WTC11 (cell line): ENCODE measurements around the gene SLC30A9. TPM values are rescaled to one million over a fixed set of nuclear protein-coding genes. Genes with fewer than 3 reads are reported as not detected.

Experiments
- ATAC-seq: fragments of 200-7000 bp; cut with Tn5 transposase; 2 replicates; pipeline ENCODE4 v1.10.0; 2021; ENCODE audit warnings: mild to moderate bottlenecking, moderate library complexity
- CTCF ChIA-PET: fragments of 300-600 bp; sonication (Branson Sonifier 250); formaldehyde crosslinking; loops from one replicate; lab custom pipeline; 2021; ENCODE audit warnings: antibody characterized with exemption; lab: Charles Lee
- POLR2A ChIA-PET: fragments of 350-600 bp; sonication (Branson Sonifier 250); formaldehyde crosslinking; loops from one replicate; lab custom pipeline; 2021; ENCODE audit warnings: antibody characterized with exemption; lab: Charles Lee
- DNase-seq: peaks from one replicate; pipeline ENCODE4 v3.0.0; 2021; ENCODE audit warnings: low spot score
- H3K27ac Mint-ChIP-seq: 2 replicates; pipeline ENCODE4 v1.8.0; 2021; ENCODE audit warnings: mixed read lengths
- H3K27me3 Mint-ChIP-seq: 2 replicates; pipeline ENCODE4 v1.8.0; 2021; ENCODE audit warnings: low read depth, mild to moderate bottlenecking, moderate library complexity, mixed read lengths
- H3K36me3 Mint-ChIP-seq: 2 replicates; pipeline ENCODE4 v1.8.0; 2021; ENCODE audit warnings: mixed read lengths
- H3K4me1 Mint-ChIP-seq: 2 replicates; pipeline ENCODE4 v1.8.0; 2022; ENCODE audit warnings: mixed read lengths
- H3K4me3 Mint-ChIP-seq: 2 replicates; pipeline ENCODE4 v1.8.0; 2021; ENCODE audit warnings: mild to moderate bottlenecking, moderate library complexity, mixed read lengths
- H3K9me3 Mint-ChIP-seq: 2 replicates; pipeline ENCODE4 v1.8.0; 2021; ENCODE audit warnings: mixed read lengths
- ATF1 ChIP-seq: sonication (generic); formaldehyde crosslinking; IDR thresholded peaks from 2 replicates; pipeline ENCODE4 v1.8.1; 2023; ENCODE audit warnings: mild to moderate bottlenecking, moderate library complexity, missing genetic modification reagents
- CREM ChIP-seq: sonication (generic); formaldehyde crosslinking; IDR thresholded peaks from 2 replicates; pipeline ENCODE4 v1.8.1; 2022; ENCODE audit warnings: mild to moderate bottlenecking, missing genetic modification reagents, moderate library complexity
- ELF4 ChIP-seq: sonication (generic); formaldehyde crosslinking; IDR thresholded peaks from 2 replicates; pipeline ENCODE4 v1.8.1; 2022; ENCODE audit warnings: low read depth, mild to moderate bottlenecking, moderate library complexity, missing genetic modification reagents
- ESRRA ChIP-seq: sonication (generic); formaldehyde crosslinking; IDR thresholded peaks from 2 replicates; pipeline ENCODE4 v1.8.1; 2022; ENCODE audit warnings: mild to moderate bottlenecking, missing genetic modification reagents, borderline replicate concordance
- GTF2I ChIP-seq: fragments of 250-450 bp; sonication (Bioruptor Pico); conservative IDR thresholded peaks from 2 replicates; pipeline ENCODE4 v1.4.0; 2021; ENCODE audit warnings: mild to moderate bottlenecking
- HMGA2 ChIP-seq: fragments of 250-450 bp; sonication (Bioruptor Pico); IDR thresholded peaks from 2 replicates; pipeline ENCODE4 v1.4.0; 2021; ENCODE audit warnings: mild to moderate bottlenecking, moderate library complexity
- JAZF1 ChIP-seq: fragments of 250-450 bp; sonication (Bioruptor Pico); IDR thresholded peaks from 2 replicates; pipeline ENCODE4 v1.9.0; 2021; ENCODE audit warnings: moderate library complexity, mild to moderate bottlenecking, inconsistent platforms
- MXD4 ChIP-seq: fragments of 250-450 bp; sonication (Bioruptor Pico); IDR thresholded peaks from 2 replicates; pipeline ENCODE4 v1.8.0; 2021; ENCODE audit warnings: mild to moderate bottlenecking, moderate library complexity, borderline replicate concordance
- NFATC4 ChIP-seq: fragments of 250-450 bp; sonication (Bioruptor Pico); IDR thresholded peaks from 2 replicates; pipeline ENCODE4 v1.9.0; 2021; ENCODE audit warnings: mild to moderate bottlenecking
- NR1H2 ChIP-seq: sonication (generic); formaldehyde crosslinking; IDR thresholded peaks from 2 replicates; pipeline ENCODE4 v1.9.0; 2021; ENCODE audit warnings: mild to moderate bottlenecking, moderate library complexity, missing genetic modification reagents
- RELA ChIP-seq: sonication (generic); formaldehyde crosslinking; IDR thresholded peaks from 2 replicates; pipeline ENCODE4 v1.8.1; 2022; ENCODE audit warnings: missing genetic modification reagents, mild to moderate bottlenecking, borderline replicate concordance
- RORB ChIP-seq: fragments of 250-450 bp; sonication (Bioruptor Pico); IDR thresholded peaks from 2 replicates; pipeline ENCODE4 v1.9.0; 2021; ENCODE audit warnings: mild to moderate bottlenecking
- SMAD4 ChIP-seq: sonication (generic); formaldehyde crosslinking; IDR thresholded peaks from 2 replicates; pipeline ENCODE4 v1.8.0; 2022; ENCODE audit warnings: mild to moderate bottlenecking, missing genetic modification reagents
- TCF7 ChIP-seq: sonication (generic); formaldehyde crosslinking; IDR thresholded peaks from 2 replicates; pipeline ENCODE4 v1.8.0; 2022; ENCODE audit warnings: mild to moderate bottlenecking, low read depth, missing genetic modification reagents, moderate library complexity
- TEAD1 ChIP-seq: sonication (generic); formaldehyde crosslinking; IDR thresholded peaks from 2 replicates; pipeline ENCODE4 v1.8.0; 2022; ENCODE audit warnings: mild to moderate bottlenecking, missing genetic modification reagents
- TEAD4 ChIP-seq: sonication (generic); formaldehyde crosslinking; IDR thresholded peaks from 2 replicates; pipeline ENCODE4 v1.8.0; 2022; ENCODE audit warnings: mild to moderate bottlenecking, missing genetic modification reagents
- TP53 ChIP-seq: sonication (generic); formaldehyde crosslinking; IDR thresholded peaks from 2 replicates; pipeline ENCODE4 v1.8.1; 2023; ENCODE audit warnings: mild to moderate bottlenecking, missing genetic modification reagents
- ZNF121 ChIP-seq: sonication (generic); formaldehyde crosslinking; IDR thresholded peaks from 2 replicates; pipeline ENCODE4 v1.8.0; 2023; ENCODE audit warnings: missing genetic modification reagents
- ZNF232 ChIP-seq: sonication (generic); formaldehyde crosslinking; IDR thresholded peaks from 2 replicates; pipeline ENCODE4 v1.8.0; 2022; ENCODE audit warnings: mild to moderate bottlenecking, missing genetic modification reagents
- ZNF263 ChIP-seq: sonication (generic); formaldehyde crosslinking; IDR thresholded peaks from 2 replicates; pipeline ENCODE4 v1.8.1; 2022; ENCODE audit warnings: low read depth, mild to moderate bottlenecking, moderate library complexity, missing genetic modification reagents
- total RNA-seq: library from RNA; stranded (reverse); gene quantifications from 3 replicates; pipeline ENCODE4 v1.2.3, GENCODE V29; 2021
- TF ChIP-seq, protein P1 (sequence below): sonication (generic); formaldehyde crosslinking; IDR thresholded peaks from 2 replicates; pipeline ENCODE4 v1.8.1; 2023; ENCODE audit warnings: mild to moderate bottlenecking, missing genetic modification reagents, moderate library complexity
- TF ChIP-seq, protein P2 (sequence below): fragments of 250-450 bp; sonication (Bioruptor Pico); IDR thresholded peaks from 2 replicates; pipeline ENCODE4 v1.9.0; 2021; ENCODE audit warnings: mild to moderate bottlenecking
- TF ChIP-seq, protein P3 (sequence below): fragments of 250-450 bp; sonication (Bioruptor Pico); IDR thresholded peaks from 2 replicates; pipeline ENCODE4 v1.8.0; 2021; ENCODE audit warnings: mild to moderate bottlenecking
- TF ChIP-seq, protein P4 (sequence below): sonication (generic); formaldehyde crosslinking; IDR thresholded peaks from 2 replicates; pipeline ENCODE4 v1.8.0; 2022; ENCODE audit warnings: mild to moderate bottlenecking, missing genetic modification reagents
- TF ChIP-seq, protein P5 (sequence below): sonication (generic); formaldehyde crosslinking; conservative IDR thresholded peaks from 2 replicates; pipeline ENCODE4 v1.8.1; 2022; ENCODE audit warnings: mild to moderate bottlenecking, missing genetic modification reagents
- TF ChIP-seq, protein P6 (sequence below): sonication (generic); formaldehyde crosslinking; IDR thresholded peaks from 2 replicates; pipeline ENCODE4 v1.8.0; 2022; ENCODE audit warnings: mild to moderate bottlenecking, missing genetic modification reagents
- TF ChIP-seq, protein P7 (sequence below): sonication (generic); formaldehyde crosslinking; IDR thresholded peaks from 2 replicates; pipeline ENCODE4 v1.8.1; 2022; ENCODE audit warnings: mild to moderate bottlenecking, missing genetic modification reagents, moderate library complexity, borderline replicate concordance

The SLC30A9 gene
- total RNA-seq, 1 experiment from 2014 or later = 70.1 TPM

DNA sequence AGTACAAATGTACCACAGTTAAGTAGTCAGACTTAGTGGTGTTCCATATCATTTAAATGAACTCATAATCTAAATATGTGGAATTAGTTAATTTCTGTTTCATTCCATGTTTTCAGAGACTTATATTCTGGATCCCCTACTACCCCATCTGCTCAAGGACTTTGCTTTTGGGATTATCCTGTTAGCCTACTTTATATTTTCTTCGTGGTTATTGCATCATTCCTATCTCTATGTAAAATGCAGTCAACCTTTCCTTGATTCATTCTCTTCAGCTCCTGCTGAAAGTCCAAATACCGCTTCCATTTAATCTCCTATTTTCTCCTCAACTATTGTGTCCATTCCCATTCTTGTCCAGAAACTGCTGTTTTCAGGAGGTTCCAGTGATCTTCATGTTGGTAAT lies 25.1 kb downstream of the SLC30A9 start (continued):
- TF ChIP-seq, protein P1, sequence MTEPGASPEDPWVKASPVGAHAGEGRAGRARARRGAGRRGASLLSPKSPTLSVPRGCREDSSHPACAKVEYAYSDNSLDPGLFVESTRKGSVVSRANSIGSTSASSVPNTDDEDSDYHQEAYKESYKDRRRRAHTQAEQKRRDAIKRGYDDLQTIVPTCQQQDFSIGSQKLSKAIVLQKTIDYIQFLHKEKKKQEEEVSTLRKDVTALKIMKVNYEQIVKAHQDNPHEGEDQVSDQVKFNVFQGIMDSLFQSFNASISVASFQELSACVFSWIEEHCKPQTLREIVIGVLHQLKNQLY = no peak
- no peak for TF ChIP-seq TEAD4 (CRISPR knock-in tag)
- TF ChIP-seq SMAD4 (CRISPR knock-in tag) = no peak
- TF ChIP-seq, all 79 proteins: peak for 0

DNA sequence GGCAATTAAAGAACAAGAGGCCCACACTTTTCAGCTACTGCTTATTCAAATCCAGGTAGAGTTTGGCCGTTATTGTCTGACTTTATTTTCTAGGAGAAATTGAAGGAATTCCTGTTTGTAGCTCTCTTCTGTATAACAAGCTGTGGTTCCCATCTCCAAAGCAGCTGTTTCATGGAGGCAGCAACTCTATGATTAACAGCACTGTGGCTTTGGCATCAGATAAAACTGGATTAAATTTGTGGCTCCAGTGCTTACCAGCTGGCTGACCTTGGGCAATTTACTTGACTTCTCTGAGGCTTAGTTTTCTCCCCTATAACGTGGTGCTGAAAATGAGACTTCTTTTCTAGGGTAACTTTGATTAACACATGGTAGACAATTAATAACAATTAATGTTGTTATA lies 28.1 kb downstream of the SLC30A9 start:
- POLR2A ChIA-PET = no interaction called here
- no peaks in the 10 kb centered on the region for H3K9me3 Mint-ChIP-seq
- H3K4me3 Mint-ChIP-seq = no peak overlapping the region
- TF ChIP-seq TEAD1 (no peak), JAZF1 (no peak), MXD4 (CRISPR knock-in tag) (no peak), TCF7 (CRISPR knock-in tag) (no peak), ATF1 (no peak), RORB (no peak), GTF2I (CRISPR knock-in tag) (no peak), RELA (CRISPR knock-in tag) (no peak), ZNF232 (CRISPR knock-in tag) (no peak), ESRRA (CRISPR knock-in tag) (no peak)
- TF ChIP-seq, protein P2, sequence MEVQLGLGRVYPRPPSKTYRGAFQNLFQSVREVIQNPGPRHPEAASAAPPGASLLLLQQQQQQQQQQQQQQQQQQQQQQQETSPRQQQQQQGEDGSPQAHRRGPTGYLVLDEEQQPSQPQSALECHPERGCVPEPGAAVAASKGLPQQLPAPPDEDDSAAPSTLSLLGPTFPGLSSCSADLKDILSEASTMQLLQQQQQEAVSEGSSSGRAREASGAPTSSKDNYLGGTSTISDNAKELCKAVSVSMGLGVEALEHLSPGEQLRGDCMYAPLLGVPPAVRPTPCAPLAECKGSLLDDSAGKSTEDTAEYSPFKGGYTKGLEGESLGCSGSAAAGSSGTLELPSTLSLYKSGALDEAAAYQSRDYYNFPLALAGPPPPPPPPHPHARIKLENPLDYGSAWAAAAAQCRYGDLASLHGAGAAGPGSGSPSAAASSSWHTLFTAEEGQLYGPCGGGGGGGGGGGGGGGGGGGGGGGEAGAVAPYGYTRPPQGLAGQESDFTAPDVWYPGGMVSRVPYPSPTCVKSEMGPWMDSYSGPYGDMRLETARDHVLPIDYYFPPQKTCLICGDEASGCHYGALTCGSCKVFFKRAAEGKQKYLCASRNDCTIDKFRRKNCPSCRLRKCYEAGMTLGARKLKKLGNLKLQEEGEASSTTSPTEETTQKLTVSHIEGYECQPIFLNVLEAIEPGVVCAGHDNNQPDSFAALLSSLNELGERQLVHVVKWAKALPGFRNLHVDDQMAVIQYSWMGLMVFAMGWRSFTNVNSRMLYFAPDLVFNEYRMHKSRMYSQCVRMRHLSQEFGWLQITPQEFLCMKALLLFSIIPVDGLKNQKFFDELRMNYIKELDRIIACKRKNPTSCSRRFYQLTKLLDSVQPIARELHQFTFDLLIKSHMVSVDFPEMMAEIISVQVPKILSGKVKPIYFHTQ (CRISPR knock-in tag) = no peak
- TF ChIP-seq, protein P3, sequence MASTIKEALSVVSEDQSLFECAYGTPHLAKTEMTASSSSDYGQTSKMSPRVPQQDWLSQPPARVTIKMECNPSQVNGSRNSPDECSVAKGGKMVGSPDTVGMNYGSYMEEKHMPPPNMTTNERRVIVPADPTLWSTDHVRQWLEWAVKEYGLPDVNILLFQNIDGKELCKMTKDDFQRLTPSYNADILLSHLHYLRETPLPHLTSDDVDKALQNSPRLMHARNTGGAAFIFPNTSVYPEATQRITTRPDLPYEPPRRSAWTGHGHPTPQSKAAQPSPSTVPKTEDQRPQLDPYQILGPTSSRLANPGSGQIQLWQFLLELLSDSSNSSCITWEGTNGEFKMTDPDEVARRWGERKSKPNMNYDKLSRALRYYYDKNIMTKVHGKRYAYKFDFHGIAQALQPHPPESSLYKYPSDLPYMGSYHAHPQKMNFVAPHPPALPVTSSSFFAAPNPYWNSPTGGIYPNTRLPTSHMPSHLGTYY = no peak
- TF ChIP-seq, protein P4, sequence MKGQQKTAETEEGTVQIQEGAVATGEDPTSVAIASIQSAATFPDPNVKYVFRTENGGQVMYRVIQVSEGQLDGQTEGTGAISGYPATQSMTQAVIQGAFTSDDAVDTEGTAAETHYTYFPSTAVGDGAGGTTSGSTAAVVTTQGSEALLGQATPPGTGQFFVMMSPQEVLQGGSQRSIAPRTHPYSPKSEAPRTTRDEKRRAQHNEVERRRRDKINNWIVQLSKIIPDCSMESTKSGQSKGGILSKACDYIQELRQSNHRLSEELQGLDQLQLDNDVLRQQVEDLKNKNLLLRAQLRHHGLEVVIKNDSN (CRISPR knock-in tag) = no peak
- TF ChIP-seq, protein P5, sequence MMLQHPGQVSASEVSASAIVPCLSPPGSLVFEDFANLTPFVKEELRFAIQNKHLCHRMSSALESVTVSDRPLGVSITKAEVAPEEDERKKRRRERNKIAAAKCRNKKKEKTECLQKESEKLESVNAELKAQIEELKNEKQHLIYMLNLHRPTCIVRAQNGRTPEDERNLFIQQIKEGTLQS (CRISPR knock-in tag) = no peak
- TF ChIP-seq, protein P6, sequence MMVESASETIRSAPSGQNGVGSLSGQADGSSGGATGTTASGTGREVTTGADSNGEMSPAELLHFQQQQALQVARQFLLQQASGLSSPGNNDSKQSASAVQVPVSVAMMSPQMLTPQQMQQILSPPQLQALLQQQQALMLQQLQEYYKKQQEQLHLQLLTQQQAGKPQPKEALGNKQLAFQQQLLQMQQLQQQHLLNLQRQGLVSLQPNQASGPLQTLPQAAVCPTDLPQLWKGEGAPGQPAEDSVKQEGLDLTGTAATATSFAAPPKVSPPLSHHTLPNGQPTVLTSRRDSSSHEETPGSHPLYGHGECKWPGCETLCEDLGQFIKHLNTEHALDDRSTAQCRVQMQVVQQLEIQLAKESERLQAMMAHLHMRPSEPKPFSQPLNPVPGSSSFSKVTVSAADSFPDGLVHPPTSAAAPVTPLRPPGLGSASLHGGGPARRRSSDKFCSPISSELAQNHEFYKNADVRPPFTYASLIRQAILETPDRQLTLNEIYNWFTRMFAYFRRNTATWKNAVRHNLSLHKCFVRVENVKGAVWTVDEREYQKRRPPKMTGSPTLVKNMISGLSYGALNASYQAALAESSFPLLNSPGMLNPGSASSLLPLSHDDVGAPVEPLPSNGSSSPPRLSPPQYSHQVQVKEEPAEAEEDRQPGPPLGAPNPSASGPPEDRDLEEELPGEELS = no peak
- peaks cover 16% of the 10 kb centered on the region for H3K36me3 Mint-ChIP-seq
- CTCF ChIA-PET = no interaction called here
- H3K27ac Mint-ChIP-seq = no peak overlapping the region
- no peak for ATAC-seq
- no peaks in the 10 kb centered on the region for H3K4me1 Mint-ChIP-seq
- no peaks in the 10 kb centered on the region for H3K27me3 Mint-ChIP-seq
- no peak for DNase-seq

DNA sequence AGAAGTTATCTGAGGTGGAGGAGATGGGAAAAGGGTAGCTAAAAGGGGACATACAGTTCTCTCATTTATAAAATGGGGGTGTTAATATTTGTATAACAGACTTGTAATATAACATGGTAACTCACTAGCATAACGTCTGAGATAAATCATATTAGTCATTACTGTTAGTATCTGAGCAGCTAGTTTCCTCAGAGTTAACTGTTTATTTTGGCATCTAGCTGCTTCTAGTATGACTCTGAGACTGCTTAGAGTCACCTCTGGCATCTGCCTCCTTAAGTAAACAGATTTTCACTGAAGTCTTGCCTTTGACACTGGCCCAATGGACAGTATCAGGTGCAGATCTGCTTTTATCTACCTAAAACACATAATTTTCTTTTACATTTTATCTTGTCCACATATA lies 58.1 kb downstream of the SLC30A9 start:
- ATAC-seq (no peak), DNase-seq (no peak)
- H3K4me3 Mint-ChIP-seq = no peak overlapping the region
- H3K4me1 Mint-ChIP-seq = no peaks in the 10 kb centered on the region
- H3K36me3 Mint-ChIP-seq = peaks cover 41% of the 10 kb centered on the region
- ChIA-PET POLR2A (no interaction called here), CTCF (no interaction called here)
- no peak overlapping the region for H3K27ac Mint-ChIP-seq
- peaks cover 29% of the 10 kb centered on the region for H3K9me3 Mint-ChIP-seq
- no peaks in the 10 kb centered on the region for H3K27me3 Mint-ChIP-seq
- TF ChIP-seq CREM (no peak), NR1H2 (no peak), TEAD1 (no peak), TP53 (CRISPR knock-in tag) (no peak), GTF2I (CRISPR knock-in tag) (no peak), NFATC4 (no peak), ZNF121 (no peak), ESRRA (CRISPR knock-in tag) (no peak), ATF1 (no peak), ZNF263 (CRISPR knock-in tag) (no peak), HMGA2 (CRISPR knock-in tag) (no peak), RORB (no peak), ZNF232 (CRISPR knock-in tag) (no peak), ELF4 (CRISPR knock-in tag) (no peak)
- TF ChIP-seq, protein P7, sequence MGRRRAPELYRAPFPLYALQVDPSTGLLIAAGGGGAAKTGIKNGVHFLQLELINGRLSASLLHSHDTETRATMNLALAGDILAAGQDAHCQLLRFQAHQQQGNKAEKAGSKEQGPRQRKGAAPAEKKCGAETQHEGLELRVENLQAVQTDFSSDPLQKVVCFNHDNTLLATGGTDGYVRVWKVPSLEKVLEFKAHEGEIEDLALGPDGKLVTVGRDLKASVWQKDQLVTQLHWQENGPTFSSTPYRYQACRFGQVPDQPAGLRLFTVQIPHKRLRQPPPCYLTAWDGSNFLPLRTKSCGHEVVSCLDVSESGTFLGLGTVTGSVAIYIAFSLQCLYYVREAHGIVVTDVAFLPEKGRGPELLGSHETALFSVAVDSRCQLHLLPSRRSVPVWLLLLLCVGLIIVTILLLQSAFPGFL (CRISPR knock-in tag) = no peak
